ENCODE data around the gene RND1. TPM values are rescaled to one million over a fixed set of nuclear protein-coding genes. Genes with fewer than 3 reads are reported as not detected.

The RND1 gene
- total and polyA plus RNA-seq, 2 of the 13 experiments (the other 11 are each of a cell fraction or from before 2014, with no cell fraction given), result 1.8 to 1.9 TPM

DNA sequence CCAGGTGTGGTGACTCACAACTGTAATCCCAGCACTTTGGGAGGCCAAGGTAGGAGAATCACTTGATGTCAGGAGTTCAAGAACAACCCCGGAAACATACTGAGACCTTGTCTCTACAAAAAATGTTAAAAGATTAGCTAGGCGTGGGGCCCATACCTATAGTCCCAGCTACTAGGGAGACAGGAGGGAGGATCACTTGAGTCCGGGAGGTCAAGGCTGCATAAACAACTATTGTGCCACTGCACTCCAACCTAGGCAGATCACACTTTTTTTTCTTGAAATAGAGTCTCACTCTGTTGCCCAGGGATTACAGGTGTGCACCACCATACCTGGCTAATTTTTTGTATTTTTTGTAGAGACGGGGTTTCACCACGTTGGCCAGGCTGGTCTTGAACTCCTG, 6.1 kb downstream of the RND1 start:
- H3K4me3 ChIP-seq (replicated peaks in 1 of 3; ENCODE audit: insufficient read depth in 1 of 3, low read depth in 2 of 3, low read length in 3 of 3), result no peak overlapping the region
- H3K27ac ChIP-seq (ENCODE audit: extremely low read length, insufficient read depth, low read length), result no peak overlapping the region
- no peak overlapping the region for H2AFZ ChIP-seq (ENCODE audit: low read length)
- POLR2A ChIA-PET, result interaction anchor here (0.9 to 1.2 kb wide), 4 partner anchors 24 to 98 kb away, joined by 3 to 4 read pairs (median 3); partner anchors contain the start of gene ARF3
- H3K79me2 ChIP-seq (ENCODE audit: insufficient read depth, low read length), result no peaks in the 10 kb centered on the region
- DNase-seq (ENCODE audit: low spot score) (peak; percentile 32), ATAC-seq (peak; percentile 74), FAIRE-seq (peak; percentile 21)
- no peaks in the 10 kb centered on the region for H3K9me3 ChIP-seq (ENCODE audit: low read length)
- H3K4me2 ChIP-seq (ENCODE audit: low read depth, low read length), result peak overlapping the region; percentile 31; the same call in 1 of the 2 replicates
- H3K4me1 ChIP-seq (ENCODE audit: insufficient read depth, low read length), result peaks cover 19% of the 10 kb centered on the region
- in situ Hi-C loops (cut with HindIII; ENCODE audit: extremely low pct_ligation_motif_present, low pct_unique_long_range_greater_than_20kb), result no loop called here
- 48% methylated on average over 4 of the region's 5 CpGs for WGBS (ENCODE audit: low lambda C conversion rate)
- peaks cover 0 to 1% of the 10 kb centered on the region in 2 experiments; a peak in 2 of 5 replicates for H3K36me3 ChIP-seq (replicated peaks in 1 of 2; ENCODE audit: control insufficient read depth in 1 of 2, insufficient read depth in 2 of 2, low read length in 2 of 2)
- no peaks in the 10 kb centered on the region for H4K20me1 ChIP-seq (ENCODE audit: insufficient read depth, low read length)
- CTCF ChIA-PET (ENCODE audit: low intra/inter-chr PET ratio, low total read pairs), result no interaction called here
- no TSS peak for BruUV-seq (replicated peaks)
- no peaks in the 10 kb centered on the region for H3K27me3 ChIP-seq (ENCODE audit: control insufficient read depth in 1 of 2, insufficient read depth in 2 of 2, low read length in 2 of 2)
- intact Hi-C loops (cut with micrococcal nuclease; ENCODE audit: unreplicated experiment), result no loop called here
- no peak overlapping the region for H3K9ac ChIP-seq (ENCODE audit: insufficient read depth, low read depth, low read length)
- TF ChIP-seq, protein P1, sequence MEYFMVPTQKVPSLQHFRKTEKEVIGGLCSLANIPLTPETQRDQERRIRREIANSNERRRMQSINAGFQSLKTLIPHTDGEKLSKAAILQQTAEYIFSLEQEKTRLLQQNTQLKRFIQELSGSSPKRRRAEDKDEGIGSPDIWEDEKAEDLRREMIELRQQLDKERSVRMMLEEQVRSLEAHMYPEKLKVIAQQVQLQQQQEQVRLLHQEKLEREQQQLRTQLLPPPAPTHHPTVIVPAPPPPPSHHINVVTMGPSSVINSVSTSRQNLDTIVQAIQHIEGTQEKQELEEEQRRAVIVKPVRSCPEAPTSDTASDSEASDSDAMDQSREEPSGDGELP (IDR thresholded peaks at IDR 0.05; ENCODE audit: borderline replicate concordance, low read depth), result no peak
- TF ChIP-seq ZNF256 (CRISPR knock-in tag; conservative IDR thresholded peaks at IDR 0.05) (no peak), ATF7-NPFF (CRISPR knock-in tag; IDR thresholded peaks at IDR 0.05; ENCODE audit: low read depth) (no peak), KDM2A (CRISPR knock-in tag; IDR thresholded peaks at IDR 0.05; ENCODE audit: borderline replicate concordance, low read depth) (no peak), GTF2F1 (IDR thresholded peaks at IDR 0.05; ENCODE audit: low read length) (no peak), TBP (CRISPR knock-in tag; IDR thresholded peaks at IDR 0.05) (no peak), ZNF83 (CRISPR knock-in tag; IDR thresholded peaks at IDR 0.05; ENCODE audit: borderline replicate concordance) (no peak), TRIM24 (CRISPR knock-in tag; IDR thresholded peaks at IDR 0.05) (no peak)
- TF ChIP-seq, protein P2, sequence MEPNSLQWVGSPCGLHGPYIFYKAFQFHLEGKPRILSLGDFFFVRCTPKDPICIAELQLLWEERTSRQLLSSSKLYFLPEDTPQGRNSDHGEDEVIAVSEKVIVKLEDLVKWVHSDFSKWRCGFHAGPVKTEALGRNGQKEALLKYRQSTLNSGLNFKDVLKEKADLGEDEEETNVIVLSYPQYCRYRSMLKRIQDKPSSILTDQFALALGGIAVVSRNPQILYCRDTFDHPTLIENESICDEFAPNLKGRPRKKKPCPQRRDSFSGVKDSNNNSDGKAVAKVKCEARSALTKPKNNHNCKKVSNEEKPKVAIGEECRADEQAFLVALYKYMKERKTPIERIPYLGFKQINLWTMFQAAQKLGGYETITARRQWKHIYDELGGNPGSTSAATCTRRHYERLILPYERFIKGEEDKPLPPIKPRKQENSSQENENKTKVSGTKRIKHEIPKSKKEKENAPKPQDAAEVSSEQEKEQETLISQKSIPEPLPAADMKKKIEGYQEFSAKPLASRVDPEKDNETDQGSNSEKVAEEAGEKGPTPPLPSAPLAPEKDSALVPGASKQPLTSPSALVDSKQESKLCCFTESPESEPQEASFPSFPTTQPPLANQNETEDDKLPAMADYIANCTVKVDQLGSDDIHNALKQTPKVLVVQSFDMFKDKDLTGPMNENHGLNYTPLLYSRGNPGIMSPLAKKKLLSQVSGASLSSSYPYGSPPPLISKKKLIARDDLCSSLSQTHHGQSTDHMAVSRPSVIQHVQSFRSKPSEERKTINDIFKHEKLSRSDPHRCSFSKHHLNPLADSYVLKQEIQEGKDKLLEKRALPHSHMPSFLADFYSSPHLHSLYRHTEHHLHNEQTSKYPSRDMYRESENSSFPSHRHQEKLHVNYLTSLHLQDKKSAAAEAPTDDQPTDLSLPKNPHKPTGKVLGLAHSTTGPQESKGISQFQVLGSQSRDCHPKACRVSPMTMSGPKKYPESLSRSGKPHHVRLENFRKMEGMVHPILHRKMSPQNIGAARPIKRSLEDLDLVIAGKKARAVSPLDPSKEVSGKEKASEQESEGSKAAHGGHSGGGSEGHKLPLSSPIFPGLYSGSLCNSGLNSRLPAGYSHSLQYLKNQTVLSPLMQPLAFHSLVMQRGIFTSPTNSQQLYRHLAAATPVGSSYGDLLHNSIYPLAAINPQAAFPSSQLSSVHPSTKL (CRISPR knock-in tag; IDR thresholded peaks at IDR 0.05), result peak; percentile 40; the same call in 1 of the 2 replicates
- TF ChIP-seq, protein P3, sequence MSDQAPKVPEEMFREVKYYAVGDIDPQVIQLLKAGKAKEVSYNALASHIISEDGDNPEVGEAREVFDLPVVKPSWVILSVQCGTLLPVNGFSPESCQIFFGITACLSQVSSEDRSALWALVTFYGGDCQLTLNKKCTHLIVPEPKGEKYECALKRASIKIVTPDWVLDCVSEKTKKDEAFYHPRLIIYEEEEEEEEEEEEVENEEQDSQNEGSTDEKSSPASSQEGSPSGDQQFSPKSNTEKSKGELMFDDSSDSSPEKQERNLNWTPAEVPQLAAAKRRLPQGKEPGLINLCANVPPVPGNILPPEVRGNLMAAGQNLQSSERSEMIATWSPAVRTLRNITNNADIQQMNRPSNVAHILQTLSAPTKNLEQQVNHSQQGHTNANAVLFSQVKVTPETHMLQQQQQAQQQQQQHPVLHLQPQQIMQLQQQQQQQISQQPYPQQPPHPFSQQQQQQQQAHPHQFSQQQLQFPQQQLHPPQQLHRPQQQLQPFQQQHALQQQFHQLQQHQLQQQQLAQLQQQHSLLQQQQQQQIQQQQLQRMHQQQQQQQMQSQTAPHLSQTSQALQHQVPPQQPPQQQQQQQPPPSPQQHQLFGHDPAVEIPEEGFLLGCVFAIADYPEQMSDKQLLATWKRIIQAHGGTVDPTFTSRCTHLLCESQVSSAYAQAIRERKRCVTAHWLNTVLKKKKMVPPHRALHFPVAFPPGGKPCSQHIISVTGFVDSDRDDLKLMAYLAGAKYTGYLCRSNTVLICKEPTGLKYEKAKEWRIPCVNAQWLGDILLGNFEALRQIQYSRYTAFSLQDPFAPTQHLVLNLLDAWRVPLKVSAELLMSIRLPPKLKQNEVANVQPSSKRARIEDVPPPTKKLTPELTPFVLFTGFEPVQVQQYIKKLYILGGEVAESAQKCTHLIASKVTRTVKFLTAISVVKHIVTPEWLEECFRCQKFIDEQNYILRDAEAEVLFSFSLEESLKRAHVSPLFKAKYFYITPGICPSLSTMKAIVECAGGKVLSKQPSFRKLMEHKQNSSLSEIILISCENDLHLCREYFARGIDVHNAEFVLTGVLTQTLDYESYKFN (CRISPR knock-in tag; conservative IDR thresholded peaks at IDR 0.05), result peak; percentile 71
- TF ChIP-seq, protein P4, sequence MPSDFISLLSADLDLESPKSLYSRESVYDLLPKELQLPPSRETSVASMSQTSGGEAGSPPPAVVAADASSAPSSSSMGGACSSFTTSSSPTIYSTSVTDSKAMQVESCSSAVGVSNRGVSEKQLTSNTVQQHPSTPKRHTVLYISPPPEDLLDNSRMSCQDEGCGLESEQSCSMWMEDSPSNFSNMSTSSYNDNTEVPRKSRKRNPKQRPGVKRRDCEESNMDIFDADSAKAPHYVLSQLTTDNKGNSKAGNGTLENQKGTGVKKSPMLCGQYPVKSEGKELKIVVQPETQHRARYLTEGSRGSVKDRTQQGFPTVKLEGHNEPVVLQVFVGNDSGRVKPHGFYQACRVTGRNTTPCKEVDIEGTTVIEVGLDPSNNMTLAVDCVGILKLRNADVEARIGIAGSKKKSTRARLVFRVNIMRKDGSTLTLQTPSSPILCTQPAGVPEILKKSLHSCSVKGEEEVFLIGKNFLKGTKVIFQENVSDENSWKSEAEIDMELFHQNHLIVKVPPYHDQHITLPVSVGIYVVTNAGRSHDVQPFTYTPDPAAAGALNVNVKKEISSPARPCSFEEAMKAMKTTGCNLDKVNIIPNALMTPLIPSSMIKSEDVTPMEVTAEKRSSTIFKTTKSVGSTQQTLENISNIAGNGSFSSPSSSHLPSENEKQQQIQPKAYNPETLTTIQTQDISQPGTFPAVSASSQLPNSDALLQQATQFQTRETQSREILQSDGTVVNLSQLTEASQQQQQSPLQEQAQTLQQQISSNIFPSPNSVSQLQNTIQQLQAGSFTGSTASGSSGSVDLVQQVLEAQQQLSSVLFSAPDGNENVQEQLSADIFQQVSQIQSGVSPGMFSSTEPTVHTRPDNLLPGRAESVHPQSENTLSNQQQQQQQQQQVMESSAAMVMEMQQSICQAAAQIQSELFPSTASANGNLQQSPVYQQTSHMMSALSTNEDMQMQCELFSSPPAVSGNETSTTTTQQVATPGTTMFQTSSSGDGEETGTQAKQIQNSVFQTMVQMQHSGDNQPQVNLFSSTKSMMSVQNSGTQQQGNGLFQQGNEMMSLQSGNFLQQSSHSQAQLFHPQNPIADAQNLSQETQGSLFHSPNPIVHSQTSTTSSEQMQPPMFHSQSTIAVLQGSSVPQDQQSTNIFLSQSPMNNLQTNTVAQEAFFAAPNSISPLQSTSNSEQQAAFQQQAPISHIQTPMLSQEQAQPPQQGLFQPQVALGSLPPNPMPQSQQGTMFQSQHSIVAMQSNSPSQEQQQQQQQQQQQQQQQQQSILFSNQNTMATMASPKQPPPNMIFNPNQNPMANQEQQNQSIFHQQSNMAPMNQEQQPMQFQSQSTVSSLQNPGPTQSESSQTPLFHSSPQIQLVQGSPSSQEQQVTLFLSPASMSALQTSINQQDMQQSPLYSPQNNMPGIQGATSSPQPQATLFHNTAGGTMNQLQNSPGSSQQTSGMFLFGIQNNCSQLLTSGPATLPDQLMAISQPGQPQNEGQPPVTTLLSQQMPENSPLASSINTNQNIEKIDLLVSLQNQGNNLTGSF (CRISPR knock-in tag; IDR thresholded peaks at IDR 0.05), result no peak

Data from HepG2 (cell line).